T-helper 9 cell (primary cell): ENCODE measurements around the gene FGF8.

Source experiments
- DNase-seq: peaks from one replicate; pipeline ENCODE4 v3.0.0-alpha.2; 2020

The FGF8 gene

DNA sequence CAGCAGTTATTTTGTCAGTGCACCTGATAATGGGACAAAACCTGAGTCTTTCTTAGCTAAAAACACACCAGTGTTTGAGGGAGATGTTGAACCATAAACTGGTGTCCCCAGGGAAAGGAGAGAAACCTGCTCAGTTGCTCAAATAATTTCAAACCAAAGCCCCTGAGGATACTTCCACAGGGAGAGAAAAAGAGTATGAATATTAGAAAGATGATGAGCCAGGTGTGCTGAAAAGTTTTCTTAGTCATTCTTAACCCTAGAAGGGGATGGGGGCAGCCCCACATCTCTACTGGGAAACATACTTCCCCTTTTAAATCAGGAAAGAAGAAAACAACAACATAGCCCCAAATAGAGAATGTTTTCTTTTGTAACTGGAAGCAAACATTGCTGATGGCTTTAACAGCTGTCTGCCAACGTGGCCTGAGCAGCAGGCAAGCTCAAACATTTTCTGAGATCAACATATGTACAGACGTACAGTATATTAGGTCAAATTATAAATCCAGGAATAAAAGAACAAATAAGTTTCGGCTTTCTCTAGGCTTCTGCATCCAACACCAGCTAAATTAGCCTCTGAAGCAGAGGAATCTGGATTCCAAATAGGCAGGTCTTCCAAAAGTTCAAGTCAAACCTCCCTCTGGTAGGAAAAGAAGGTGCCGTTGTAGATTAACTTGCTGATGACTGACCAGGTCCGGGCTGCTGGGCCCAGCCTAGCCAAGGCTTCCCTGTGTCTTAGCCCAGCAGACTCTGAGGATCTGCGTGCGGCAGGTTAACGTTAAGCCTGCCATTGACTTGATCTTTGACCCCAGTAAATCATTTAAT lies 50.4 kb downstream of the FGF8 start:
- no peak for DNase-seq

DNA sequence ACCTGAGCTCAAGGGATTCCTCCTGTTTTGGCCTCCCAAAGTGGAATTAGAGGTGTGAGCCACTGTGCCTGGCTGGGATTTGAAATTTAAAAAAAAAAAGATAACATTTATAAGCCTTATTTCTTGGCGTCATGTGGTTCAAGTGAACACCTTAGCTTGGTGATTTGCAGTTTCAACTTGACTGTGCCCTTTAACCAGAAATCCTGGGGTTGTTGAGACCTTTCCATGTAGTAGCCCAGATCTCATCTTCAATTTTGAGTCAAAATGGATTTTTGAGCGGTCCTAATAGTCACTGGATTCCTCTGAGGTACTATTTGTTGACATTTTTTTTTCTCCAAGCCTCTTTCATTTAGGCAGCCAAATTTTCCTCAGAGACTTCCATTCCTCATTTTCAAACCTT lies 51.5 kb downstream of the FGF8 start:
- no peak for DNase-seq

DNA sequence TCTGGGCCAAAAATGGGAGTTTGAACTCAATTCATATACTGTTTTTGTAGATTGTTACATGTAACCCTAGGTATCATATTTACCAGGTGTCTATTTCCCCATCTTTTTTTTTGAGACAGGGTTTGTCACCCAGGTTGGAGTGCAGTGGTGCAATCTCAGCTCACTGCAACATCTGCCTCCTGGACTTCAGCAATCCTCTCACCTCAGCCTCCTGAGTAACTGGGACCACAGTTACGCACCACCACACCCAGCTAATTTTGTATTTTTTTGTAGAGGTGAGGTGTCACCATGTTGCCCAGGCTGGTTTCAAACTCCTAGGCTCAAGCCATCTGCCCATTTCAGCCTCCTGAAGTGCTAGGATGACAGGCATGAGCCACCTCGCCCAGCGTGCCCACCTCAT lies 52.7 kb downstream of the FGF8 start:
- DNase-seq = no peak

DNA sequence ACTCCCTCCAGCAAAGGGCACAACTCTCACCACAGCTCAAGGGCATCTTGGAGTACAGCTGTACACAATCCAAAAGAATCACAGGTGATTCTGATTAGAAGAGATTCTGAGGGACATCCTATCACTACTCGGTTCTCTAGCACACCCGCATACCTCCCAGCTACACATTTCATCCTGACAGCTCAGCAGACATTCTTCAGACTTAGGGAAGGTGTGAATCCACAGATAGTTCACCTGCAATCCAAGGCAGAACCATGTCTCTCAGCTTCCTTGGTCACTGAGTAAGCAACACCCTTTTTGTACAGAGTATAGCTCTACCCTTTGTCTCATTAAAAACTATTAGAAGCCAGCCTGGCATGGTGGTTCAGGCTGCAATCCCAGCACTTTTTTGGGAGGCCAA lies 54.1 kb downstream of the FGF8 start:
- no peak for DNase-seq

DNA sequence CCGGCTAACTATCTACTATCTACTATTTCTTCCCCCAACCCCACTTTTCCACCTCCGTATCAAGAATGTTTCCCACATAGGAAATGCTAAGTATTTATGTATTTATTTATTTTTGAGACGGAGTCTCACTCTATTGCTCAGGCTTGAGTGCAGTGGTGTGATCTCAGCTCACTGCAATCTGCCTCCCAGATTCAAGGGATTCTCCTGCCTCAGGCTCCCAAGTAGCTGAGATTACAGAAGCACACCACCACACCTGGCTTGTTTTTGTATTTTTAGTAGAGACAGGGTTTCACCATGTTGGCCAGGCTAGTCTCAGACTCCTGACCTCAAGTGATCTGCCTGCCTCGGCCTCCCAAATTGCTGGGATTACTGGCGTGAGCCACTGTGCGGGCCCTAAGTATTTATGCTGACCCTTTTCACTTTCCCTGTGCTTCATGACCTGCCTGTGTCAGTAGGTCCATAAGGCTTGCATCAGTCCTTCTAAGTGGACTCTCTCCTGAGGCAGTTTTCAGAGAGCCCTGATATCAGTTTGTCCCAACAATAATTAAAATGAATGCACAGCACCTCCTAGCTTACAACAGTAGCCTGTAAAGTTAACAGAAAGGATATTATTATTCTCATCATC lies 55.2 kb downstream of the FGF8 start:
- no peak for DNase-seq
